PC-3 (cell line): ENCODE measurements around the gene PAX2. TPM values are rescaled to one million over a fixed set of nuclear protein-coding genes. Genes with fewer than 3 reads are reported as not detected.

Experiments used
- ATAC-seq: fragments of 200-7000 bp; cut with Tn5 transposase; 2 replicates; pipeline ENCODE4 v1.9.1; 2020; ENCODE audit warnings: mild to moderate bottlenecking, moderate library complexity
- BruUV-seq: library from RNA; stranded (reverse); fragments of 400-500 nt; replicated peaks from 2 replicates; lab custom pipeline; 2021; lab: Mats Ljungman, UMichigan
- CTCF ChIA-PET: fragments of 300-600 bp; sonication (Branson Sonifier 250); formaldehyde crosslinking; loops from one replicate; lab custom pipeline; 2022; ENCODE audit warnings: antibody characterized with exemption; lab: Charles Lee
- POLR2A ChIA-PET: fragments of 300-600 bp; sonication (Branson Sonifier 250); formaldehyde crosslinking; loops from one replicate; lab custom pipeline; 2022; ENCODE audit warnings: antibody characterized with exemption; ENCODE audit not compliant: unreplicated experiment; lab: Charles Lee
- DNase-seq: peaks from one replicate; pipeline ENCODE4 v3.0.0-alpha.2; 2015
- H2AFZ ChIP-seq: fragments of 300-600 bp; sonication (generic); 2 replicates; pipeline ENCODE4 v1.6.0; 2016; ENCODE audit warnings: antibody characterized with exemption, low read length
- H3F3A ChIP-seq: fragments of 300-600 bp; sonication (generic); one replicate; pipeline ENCODE4 v1.6.0; 2017; ENCODE audit warnings: antibody characterized with exemption, low read length, control low read depth, mild to moderate bottlenecking; ENCODE audit not compliant: unreplicated experiment
- H3K27ac ChIP-seq: fragments of 300-600 bp; sonication (generic); 2 replicates; pipeline ENCODE4 v1.5.1; 2016; ENCODE audit warnings: mild to moderate bottlenecking, low read length
- H3K27me3 ChIP-seq: fragments of 300-600 bp; sonication (generic); 2 replicates; pipeline ENCODE4 v1.6.1; 2016; ENCODE audit warnings: low read length, mixed read lengths
- H3K36me3 ChIP-seq: fragments of 300-600 bp; sonication (generic); 2 replicates; pipeline ENCODE4 v1.6.1; 2016; ENCODE audit warnings: low read depth, mixed run types, low read length, mixed read lengths
- H3K4me1 ChIP-seq: fragments of 300-600 bp; sonication (generic); 2 replicates; pipeline ENCODE4 v1.5.1; 2016; ENCODE audit warnings: low read length; ENCODE audit not compliant: insufficient read depth
- H3K4me2 ChIP-seq: fragments of 300-600 bp; sonication (generic); 2 replicates; pipeline ENCODE4 v1.6.0; 2016; ENCODE audit warnings: low read length
- H3K4me3 ChIP-seq: fragments of 300-600 bp; sonication (generic); 2 replicates; pipeline ENCODE4 v1.5.1; 2016; ENCODE audit warnings: mild to moderate bottlenecking, low read length, mixed read lengths
- H3K79me2 ChIP-seq: fragments of 300-600 bp; sonication (generic); 2 replicates; pipeline ENCODE4 v1.6.1; 2017; ENCODE audit warnings: low read length, mixed read lengths
- H3K9ac ChIP-seq: fragments of 300-600 bp; sonication (generic); 2 replicates; pipeline ENCODE4 v1.6.0; 2016; ENCODE audit warnings: mild to moderate bottlenecking, low read length
- H3K9me2 ChIP-seq: fragments of 300-600 bp; sonication (generic); replicated peaks from 2 replicates; pipeline ENCODE4 v1.6.1; 2016; ENCODE audit warnings: mixed run types, low read length, mixed read lengths
- H3K9me3 ChIP-seq: fragments of 300-600 bp; sonication (generic); 2 replicates; pipeline ENCODE4 v1.6.1; 2016; ENCODE audit warnings: low read length, mixed read lengths
- H4K20me1 ChIP-seq: fragments of 300-600 bp; sonication (generic); 2 replicates; pipeline ENCODE4 v1.6.1; 2016; ENCODE audit warnings: low read length, mixed read lengths
- EZH2 ChIP-seq: fragments of 300-600 bp; sonication (generic); IDR thresholded peaks from one replicate; pipeline ENCODE4 v1.6.1; 2017; ENCODE audit warnings: antibody characterized with exemption, mild to moderate bottlenecking, low read length; ENCODE audit not compliant: unreplicated experiment
- EZH2phosphoT487 ChIP-seq: fragments of 300-600 bp; sonication (generic); IDR thresholded peaks from 2 replicates; pipeline ENCODE4 v1.6.1; 2018; ENCODE audit warnings: mild to moderate bottlenecking, antibody characterized with exemption, low read length, borderline replicate concordance
- intact Hi-C: fragments of 100-400 bp; cut with micrococcal nuclease; formaldehyde crosslinking; loops from 2 replicates; pipeline ENCODE4 v1.9.0; 2023
- total RNA-seq: library from RNA; depleted of rRNA; stranded (reverse); fragments of >200 nt; gene quantifications from 2 replicates; pipeline ENCODE4 v1.2.3, GENCODE V29; 2014
- TF ChIP-seq, protein P1 (sequence below): fragments of 300-600 bp; sonication (generic); conservative IDR thresholded peaks from 2 replicates; pipeline ENCODE4 v1.5.1; 2017; ENCODE audit warnings: antibody characterized with exemption, low read depth, mild to moderate bottlenecking, low read length

Gene PAX2
- total RNA-seq, 1 experiment from 2014 or later = not detected

DNA sequence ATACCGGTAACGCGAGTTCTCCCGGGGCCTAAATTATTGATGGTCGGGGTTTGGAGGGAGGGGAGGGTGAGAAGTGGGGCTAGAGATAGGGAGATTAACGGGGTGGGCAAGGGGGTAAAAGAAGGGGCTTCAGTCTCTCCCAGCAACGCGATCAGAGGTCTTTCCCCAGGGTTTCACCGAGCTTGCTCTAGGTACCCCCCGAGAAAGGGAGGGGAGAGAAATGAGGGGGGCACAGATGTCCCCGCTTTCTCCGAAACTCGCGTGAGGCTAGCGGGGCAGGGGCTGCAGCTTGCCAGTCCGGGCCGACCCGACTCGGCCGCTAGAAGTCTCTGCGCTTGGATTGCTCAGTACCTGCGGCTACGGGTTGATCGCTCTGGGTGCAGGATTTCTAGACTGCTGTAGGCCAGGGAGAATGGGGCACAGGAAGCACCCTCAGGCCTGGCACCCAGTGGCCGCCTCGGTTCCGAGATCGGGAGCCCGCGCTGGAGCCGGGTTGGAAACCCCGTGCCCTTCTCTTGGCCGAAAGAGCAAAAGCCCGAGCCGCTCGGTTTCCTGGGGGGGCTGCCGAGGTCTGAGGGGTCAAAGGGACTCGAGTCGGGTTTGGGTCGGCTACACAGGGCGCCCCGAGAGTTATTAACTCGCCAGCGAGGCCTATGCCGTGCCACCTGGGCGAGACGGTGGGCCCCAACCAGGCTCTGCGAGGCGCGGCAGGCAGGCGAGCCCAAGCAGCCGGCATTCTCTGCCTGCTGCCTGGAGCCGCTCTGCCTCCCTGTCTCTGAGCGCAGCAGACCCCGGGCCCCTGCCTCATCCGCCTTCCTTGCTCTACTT, 3.1 kb downstream of the PAX2 start:
- ATAC-seq = no peak
- DNase-seq = no peak
- Histone ChIP-seq H3K27ac (no peak overlapping the region), H3K27me3 (peaks cover 97% of the 10 kb centered on the region), H3K9me2 (no peaks in the 10 kb centered on the region), H3K79me2 (no peaks in the 10 kb centered on the region), H3K4me3 (no peak overlapping the region), H3K4me1 (no peaks in the 10 kb centered on the region), H3K9ac (no peak overlapping the region), H3K36me3 (no peaks in the 10 kb centered on the region; the same call in 1 of the 2 replicates), H4K20me1 (no peaks in the 10 kb centered on the region), H3K9me3 (no peaks in the 10 kb centered on the region), H3K4me2 (peak overlapping the region; percentile 16; the same call in 1 of the 2 replicates), H2AFZ (no peak overlapping the region), H3F3A (no peaks in the 10 kb centered on the region)
- CTCF ChIA-PET = no interaction called here
- intact Hi-C loops = loop anchor here (10.0 kb wide), 1 partner anchor 126 kb away; no protein-coding TSS in a partner anchor
- no TSS peak for BruUV-seq
- POLR2A ChIA-PET = no interaction called here
- TF ChIP-seq EZH2 (no peak), EZH2phosphoT487 (0 out of 2 replicates have a peak, but pooled peaks have one; percentile 6)
- TF ChIP-seq, protein P1, sequence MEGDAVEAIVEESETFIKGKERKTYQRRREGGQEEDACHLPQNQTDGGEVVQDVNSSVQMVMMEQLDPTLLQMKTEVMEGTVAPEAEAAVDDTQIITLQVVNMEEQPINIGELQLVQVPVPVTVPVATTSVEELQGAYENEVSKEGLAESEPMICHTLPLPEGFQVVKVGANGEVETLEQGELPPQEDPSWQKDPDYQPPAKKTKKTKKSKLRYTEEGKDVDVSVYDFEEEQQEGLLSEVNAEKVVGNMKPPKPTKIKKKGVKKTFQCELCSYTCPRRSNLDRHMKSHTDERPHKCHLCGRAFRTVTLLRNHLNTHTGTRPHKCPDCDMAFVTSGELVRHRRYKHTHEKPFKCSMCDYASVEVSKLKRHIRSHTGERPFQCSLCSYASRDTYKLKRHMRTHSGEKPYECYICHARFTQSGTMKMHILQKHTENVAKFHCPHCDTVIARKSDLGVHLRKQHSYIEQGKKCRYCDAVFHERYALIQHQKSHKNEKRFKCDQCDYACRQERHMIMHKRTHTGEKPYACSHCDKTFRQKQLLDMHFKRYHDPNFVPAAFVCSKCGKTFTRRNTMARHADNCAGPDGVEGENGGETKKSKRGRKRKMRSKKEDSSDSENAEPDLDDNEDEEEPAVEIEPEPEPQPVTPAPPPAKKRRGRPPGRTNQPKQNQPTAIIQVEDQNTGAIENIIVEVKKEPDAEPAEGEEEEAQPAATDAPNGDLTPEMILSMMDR = no peak

DNA sequence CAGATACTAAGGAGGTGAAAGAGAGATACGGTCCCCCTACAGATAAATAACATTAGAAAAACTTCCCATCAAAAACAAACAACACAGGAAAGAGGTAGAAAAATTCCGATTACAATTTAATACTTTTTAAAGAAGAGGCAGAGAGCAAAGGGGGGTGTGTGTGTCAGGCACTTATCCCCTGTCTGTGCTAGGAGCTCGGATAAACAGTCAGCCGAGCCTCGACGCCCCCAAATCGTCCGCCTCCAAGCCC, 3.6 kb downstream of the PAX2 start:
- TF ChIP-seq EZH2phosphoT487 = no peak
- TF ChIP-seq, protein P1 = no peak
- no peak for TF ChIP-seq EZH2
- DNase-seq (no peak), ATAC-seq (no peak)
- Histone ChIP-seq H3K9ac (no peak overlapping the region), H3K9me3 (no peaks in the 10 kb centered on the region), H4K20me1 (no peaks in the 10 kb centered on the region), H2AFZ (no peak overlapping the region), H3K27me3 (peaks cover 97% of the 10 kb centered on the region), H3K4me1 (no peaks in the 10 kb centered on the region), H3F3A (no peaks in the 10 kb centered on the region), H3K27ac (no peak overlapping the region), H3K4me3 (no peak overlapping the region), H3K4me2 (no peak overlapping the region), H3K36me3 (no peaks in the 10 kb centered on the region), H3K79me2 (no peaks in the 10 kb centered on the region), H3K9me2 (no peaks in the 10 kb centered on the region)
- CTCF ChIA-PET = no interaction called here
- POLR2A ChIA-PET = no interaction called here
- BruUV-seq = no TSS peak
- intact Hi-C loops = loop anchor here (10.0 kb wide), 1 partner anchor 126 kb away; no protein-coding TSS in a partner anchor
